ENCODE results near the gene NFATC1.

Gene NFATC1

GRCh38 chr18:79529991-79530390 lies 134.3 kb downstream of the NFATC1 start:
- Histone ChIP-seq H3K4me3 (ENCODE audit: low read depth in 1 of 2, low read length in 1 of 2) (no peak overlapping the region), H3K4me1 (ENCODE audit: control insufficient read depth in 1 of 2, insufficient read depth in 1 of 2, low read depth in 1 of 2, low read length in 1 of 2) (peaks cover 0 to 3% of the 10 kb centered on the region in 2 experiments), H3K9me3 (no peaks in the 10 kb centered on the region), H3K36me3 (peaks cover 4% of the 10 kb centered on the region), H3K27me3 (peaks cover 45% of the 10 kb centered on the region), H3K27ac (no peak overlapping the region)
- TF ChIP-seq CTCF (IDR thresholded peaks at IDR 0.05), result no peak

GRCh38 chr18:79530821-79531220 lies 135.1 kb downstream of the NFATC1 start:
- no peaks in the 10 kb centered on the region for H3K9me3 ChIP-seq
- H3K27ac ChIP-seq, result no peak overlapping the region
- peaks cover 41% of the 10 kb centered on the region for H3K27me3 ChIP-seq
- H3K4me3 ChIP-seq (ENCODE audit: low read depth in 1 of 2, low read length in 1 of 2), result no peak overlapping the region
- no peak for TF ChIP-seq CTCF (IDR thresholded peaks at IDR 0.05)
- H3K36me3 ChIP-seq, result peaks cover 4% of the 10 kb centered on the region
- H3K4me1 ChIP-seq (ENCODE audit: control insufficient read depth in 1 of 2, insufficient read depth in 1 of 2, low read depth in 1 of 2, low read length in 1 of 2), result peaks cover 0 to 3% of the 10 kb centered on the region in 2 experiments

- Histone ChIP-seq H3K4me3 (ENCODE audit: low read depth in 1 of 2, low read length in 1 of 2) (no peak overlapping the region), H3K36me3 (peaks cover 4% of the 10 kb centered on the region), H3K27me3 (peaks cover 41% of the 10 kb centered on the region), H3K4me1 (ENCODE audit: control insufficient read depth in 1 of 2, insufficient read depth in 1 of 2, low read depth in 1 of 2, low read length in 1 of 2) (peaks cover 0 to 3% of the 10 kb centered on the region in 2 experiments), H3K27ac (no peak overlapping the region), H3K9me3 (no peaks in the 10 kb centered on the region)
- TF ChIP-seq CTCF (IDR thresholded peaks at IDR 0.05), result no peak
These were observed 135.7 kb downstream of the NFATC1 start for GRCh38 chr18:79531386-79531785.

- no peak overlapping the region for H3K4me3 ChIP-seq (ENCODE audit: low read depth in 1 of 2, low read length in 1 of 2)
- H3K9me3 ChIP-seq, result no peaks in the 10 kb centered on the region
- no peaks in the 10 kb centered on the region for H3K4me1 ChIP-seq (ENCODE audit: control insufficient read depth in 1 of 2, insufficient read depth in 1 of 2, low read depth in 1 of 2, low read length in 1 of 2)
- no peak for TF ChIP-seq CTCF (IDR thresholded peaks at IDR 0.05)
- H3K27ac ChIP-seq, result no peak overlapping the region
- H3K27me3 ChIP-seq, result peaks cover 43% of the 10 kb centered on the region
- H3K36me3 ChIP-seq, result peaks cover 4% of the 10 kb centered on the region
These were observed 136.2 kb downstream of the NFATC1 start for GRCh38 chr18:79531926-79532312.

- H3K27ac ChIP-seq, result no peak overlapping the region
- no peak for TF ChIP-seq CTCF (IDR thresholded peaks at IDR 0.05)
- H3K36me3 ChIP-seq, result peaks cover 4% of the 10 kb centered on the region
- no peaks in the 10 kb centered on the region for H3K4me1 ChIP-seq (ENCODE audit: control insufficient read depth in 1 of 2, insufficient read depth in 1 of 2, low read depth in 1 of 2, low read length in 1 of 2)
- no peak overlapping the region for H3K4me3 ChIP-seq (ENCODE audit: low read depth in 1 of 2, low read length in 1 of 2)
- no peaks in the 10 kb centered on the region for H3K9me3 ChIP-seq
- H3K27me3 ChIP-seq, result peaks cover 46% of the 10 kb centered on the region
These were observed 136.7 kb downstream of the NFATC1 start for GRCh38 chr18:79532313-79533007.
